Esophagus muscularis mucosa (tissue), 3 donors: ENCODE results near the gene MORN5.

Experiments
- CTCF ChIP-seq, 3 experiments: fragments of 200-600 bp in 2 of 3; fragments of 450-650 bp in 1 of 3; sonication (generic) in 2 of 3; IDR thresholded peaks; one replicate each; pipeline ENCODE4 v1.5.1; 2017 to 2019; ENCODE audit warnings: antibody characterized with exemption in 3 of 3, mild to moderate bottlenecking in 2 of 3, moderate library complexity in 1 of 3
- POLR2A ChIP-seq: fragments of 450-650 bp; IDR thresholded peaks from one replicate; pipeline ENCODE4 v1.6.1; 2017; ENCODE audit warnings: antibody characterized with exemption, moderate library complexity, mild to moderate bottlenecking, low read depth

- no peak for TF ChIP-seq POLR2A
- TF ChIP-seq CTCF (IDR thresholded peaks at IDR 0.05), result no peak
These were observed 46.1 kb upstream of the MORN5 start for GRCh38 chr9:122113574-122113973.
